Peyer's patch (tissue), 4 donors: ENCODE results near the gene NR6A1.

ENCODE experiments used
- POLR2A ChIP-seq, 2 donors: fragments of 450-650 bp; IDR thresholded peaks; one replicate each; pipeline ENCODE4 v1.5.1; 2017; ENCODE audit warnings: antibody characterized with exemption in 2 of 2, mild to moderate bottlenecking in 2 of 2, moderate library complexity in 2 of 2
- TF ChIP-seq, protein P1 (sequence below), 6 experiments: fragments of 450-650 bp in 4 of 6; fragments of 200-600 bp in 2 of 6; sonication (generic) in 1 of 6; IDR thresholded peaks; one replicate each; pipeline ENCODE4 v1.5.1; 2017 to 2019; ENCODE audit warnings: antibody characterized with exemption in 6 of 6, mild to moderate bottlenecking in 3 of 6, moderate library complexity in 1 of 6

DNA sequence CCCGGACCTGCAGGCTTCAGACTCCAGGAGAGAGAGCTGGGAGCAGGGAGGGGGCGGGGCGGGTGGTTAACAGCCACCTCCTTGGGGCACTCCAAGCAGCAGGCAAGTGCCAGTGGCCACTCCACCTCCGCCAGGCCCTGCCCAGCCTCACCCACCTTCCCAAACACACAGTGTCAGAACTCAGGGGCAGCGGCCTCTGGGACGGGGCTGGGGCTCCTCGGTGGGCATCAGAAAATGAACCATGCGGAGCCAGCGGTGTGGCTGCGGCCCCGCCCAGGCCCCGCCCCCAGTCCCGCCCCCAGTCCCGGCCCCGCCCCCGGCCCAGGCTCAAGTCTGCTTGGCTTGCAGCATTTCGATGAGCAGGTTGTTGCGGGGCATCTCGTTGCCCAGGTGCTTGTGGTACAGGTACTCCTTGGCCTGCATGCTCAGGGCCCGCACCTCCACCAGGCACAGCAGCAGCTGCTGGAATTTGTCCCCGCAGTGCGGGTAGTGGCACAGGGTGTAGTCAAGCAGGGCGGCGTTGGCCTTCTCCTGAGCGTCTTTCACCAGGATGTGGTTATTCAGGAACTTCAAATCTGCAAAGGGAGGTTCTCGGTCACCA is 288.6 kb downstream of the NR6A1 start:
- TF ChIP-seq, protein P1, sequence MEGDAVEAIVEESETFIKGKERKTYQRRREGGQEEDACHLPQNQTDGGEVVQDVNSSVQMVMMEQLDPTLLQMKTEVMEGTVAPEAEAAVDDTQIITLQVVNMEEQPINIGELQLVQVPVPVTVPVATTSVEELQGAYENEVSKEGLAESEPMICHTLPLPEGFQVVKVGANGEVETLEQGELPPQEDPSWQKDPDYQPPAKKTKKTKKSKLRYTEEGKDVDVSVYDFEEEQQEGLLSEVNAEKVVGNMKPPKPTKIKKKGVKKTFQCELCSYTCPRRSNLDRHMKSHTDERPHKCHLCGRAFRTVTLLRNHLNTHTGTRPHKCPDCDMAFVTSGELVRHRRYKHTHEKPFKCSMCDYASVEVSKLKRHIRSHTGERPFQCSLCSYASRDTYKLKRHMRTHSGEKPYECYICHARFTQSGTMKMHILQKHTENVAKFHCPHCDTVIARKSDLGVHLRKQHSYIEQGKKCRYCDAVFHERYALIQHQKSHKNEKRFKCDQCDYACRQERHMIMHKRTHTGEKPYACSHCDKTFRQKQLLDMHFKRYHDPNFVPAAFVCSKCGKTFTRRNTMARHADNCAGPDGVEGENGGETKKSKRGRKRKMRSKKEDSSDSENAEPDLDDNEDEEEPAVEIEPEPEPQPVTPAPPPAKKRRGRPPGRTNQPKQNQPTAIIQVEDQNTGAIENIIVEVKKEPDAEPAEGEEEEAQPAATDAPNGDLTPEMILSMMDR (IDR thresholded peaks at IDR 0.05) = no peak
- TF ChIP-seq POLR2A (IDR thresholded peaks at IDR 0.05) = no peak
